Stimulated activated CD4-positive, alpha-beta T cell treated with anti-CD3 and anti-CD28 coated beads, Interleukin-2, amount 100 ng/mL, for 24 hours (primary cell): Measurements from ENCODE around the gene FOXL2.
"Not testable (repeated sequence)": the region's sequence is repeated elsewhere in the genome, so short reads cannot be mapped to it uniquely, and the experiment has no call there.

Experiments used
- DNase-seq, 2 donors: peaks; one replicate each; pipeline ENCODE4 v3.0.0-alpha.2; 2020

Gene FOXL2

GRCh38 chr3:138923531-138923994 lies 23.4 kb downstream of the FOXL2 start:
- peak; percentile 88 to 91 for DNase-seq

- DNase-seq = not testable (repeated sequence)
These were observed 24.5 kb downstream of the FOXL2 start for GRCh38 chr3:138922400-138922799.

- no peak for DNase-seq
These were observed 25.3 kb downstream of the FOXL2 start for GRCh38 chr3:138921316-138922292.

GRCh38 chr3:138919325-138919724 lies 27.6 kb downstream of the FOXL2 start:
- no peak for DNase-seq

- no peak for DNase-seq
These were observed 30.1 kb downstream of the FOXL2 start for GRCh38 chr3:138916824-138917223.

- peak; percentile 86 to 87 for DNase-seq
These were observed 31.1 kb downstream of the FOXL2 start for GRCh38 chr3:138915503-138916498.

- DNase-seq = no peak
These were observed 32.0 kb downstream of the FOXL2 start for GRCh38 chr3:138914870-138915502.

- DNase-seq = no peak
These were observed 33.2 kb downstream of the FOXL2 start for GRCh38 chr3:138913766-138914165.

GRCh38 chr3:138912237-138912636 lies 34.7 kb downstream of the FOXL2 start:
- no peak for DNase-seq

- DNase-seq = no peak
These were observed 35.3 kb downstream of the FOXL2 start for GRCh38 chr3:138911621-138912020.

GRCh38 chr3:138909904-138910303 lies 37.0 kb downstream of the FOXL2 start:
- DNase-seq = no peak

GRCh38 chr3:138908846-138909245 lies 38.1 kb downstream of the FOXL2 start:
- DNase-seq = no peak

GRCh38 chr3:138907539-138907938 lies 39.4 kb downstream of the FOXL2 start:
- no peak for DNase-seq

GRCh38 chr3:138902171-138902570 lies 44.8 kb downstream of the FOXL2 start:
- no peak for DNase-seq

- DNase-seq = no peak
These were observed 45.4 kb downstream of the FOXL2 start for GRCh38 chr3:138901567-138901966.

GRCh38 chr3:138899351-138899991 lies 47.5 kb downstream of the FOXL2 start:
- no peak for DNase-seq

- DNase-seq = no peak
These were observed 48.2 kb downstream of the FOXL2 start for GRCh38 chr3:138898708-138899107.

- no peak for DNase-seq
These were observed 48.6 kb downstream of the FOXL2 start for GRCh38 chr3:138898301-138898700.
